Prostate gland (tissue), 2 donors: ENCODE data around the gene GRK1. TPM values are rescaled to one million over a fixed set of nuclear protein-coding genes. Genes with fewer than 3 reads are reported as not detected.

Experiments
- DNase-seq: peaks from one replicate; pipeline ENCODE4 v3.0.0-alpha.2; 2019; ENCODE audit warnings: low spot score
- H3K27ac ChIP-seq, 2 donors: fragments of 200-600 bp; sonication (generic); 2 replicates each; pipeline ENCODE4 v1.5.1; 2017 to 2019
- H3K27me3 ChIP-seq: fragments of 200-600 bp; sonication (generic); replicated peaks from 2 replicates; pipeline ENCODE4 v1.5.1; 2019; ENCODE audit not compliant: insufficient read depth
- H3K36me3 ChIP-seq, 2 donors: fragments of 200-600 bp; sonication (generic); 1 replicate in 1 of 2; 2 replicates in 1 of 2; pipeline versions ENCODE4 v1.5.1 to v1.8.1; 2017 to 2019
- H3K4me1 ChIP-seq: fragments of 200-600 bp; sonication (generic); replicated peaks from 2 replicates; pipeline ENCODE4 v1.5.1; 2019
- H3K4me3 ChIP-seq, 2 donors: fragments of 200-600 bp; sonication (generic); 2 replicates each; pipeline ENCODE4 v1.5.1; 2017 to 2019
- H3K9me3 ChIP-seq: fragments of 200-600 bp; sonication (generic); 2 replicates; pipeline ENCODE4 v1.5.1; 2017
- CTCF ChIP-seq, 4 experiments: fragments of 200-600 bp in 2 of 4; fragments of 450-650 bp in 2 of 4; sonication (generic) in 2 of 4; IDR thresholded peaks; 1 replicate in 3 of 4; 2 replicates in 1 of 4; pipeline ENCODE4 v1.5.1; 2016 to 2019; ENCODE audit warnings: antibody characterized with exemption in 4 of 4, mild to moderate bottlenecking in 2 of 4, moderate library complexity in 2 of 4
- POLR2A ChIP-seq: fragments of 450-650 bp; IDR thresholded peaks from one replicate; pipeline ENCODE4 v1.6.1; 2016; ENCODE audit warnings: antibody characterized with exemption, mild to moderate bottlenecking
- POLR2AphosphoS5 ChIP-seq: sonication (generic); formaldehyde crosslinking; IDR thresholded peaks from one replicate; pipeline ENCODE4 v1.6.1; 2017; ENCODE audit warnings: antibody characterized with exemption
- WGBS: methylation state at CpG from one replicate; pipeline ENCODE4 v1.1.5; 2018; 5-methylcytosine and 5-hydroxymethylcytosine counted together
- intact Hi-C: fragments of 100-400 bp; cut with DNase I; formaldehyde crosslinking; loops from one replicate; pipeline ENCODE4 v1.14.2; 2022
- total RNA-seq, 2 donors: library from RNA; depleted of rRNA; stranded (reverse); fragments of >200 nt; gene quantifications; one replicate each; pipeline ENCODE4 v1.1.0, GENCODE V29; 2016

GRK1 gene
- total RNA-seq, 2 donors from 2014 or later: 0.23 TPM; not detected in 1

- intact Hi-C loops: no loop called here
- H3K27me3 ChIP-seq: peaks cover 2% of the 10 kb centered on the region
- H3K4me1 ChIP-seq: no peaks in the 10 kb centered on the region
- WGBS: 81% methylated on average over 19 of the region's 19 CpGs
- no peak overlapping the region for H3K27ac ChIP-seq
- no peak for DNase-seq
- no peaks in the 10 kb centered on the region for H3K9me3 ChIP-seq
- H3K4me3 ChIP-seq: no peak overlapping the region
- H3K36me3 ChIP-seq: no peaks in the 10 kb centered on the region
- no peak for TF ChIP-seq CTCF (IDR thresholded peaks at IDR 0.05)
- TF ChIP-seq POLR2A: no peak
- TF ChIP-seq POLR2AphosphoS5: no peak
Observed at GRCh38 chr13:113785051-113786010, 118.3 kb downstream of the GRK1 start.

DNA sequence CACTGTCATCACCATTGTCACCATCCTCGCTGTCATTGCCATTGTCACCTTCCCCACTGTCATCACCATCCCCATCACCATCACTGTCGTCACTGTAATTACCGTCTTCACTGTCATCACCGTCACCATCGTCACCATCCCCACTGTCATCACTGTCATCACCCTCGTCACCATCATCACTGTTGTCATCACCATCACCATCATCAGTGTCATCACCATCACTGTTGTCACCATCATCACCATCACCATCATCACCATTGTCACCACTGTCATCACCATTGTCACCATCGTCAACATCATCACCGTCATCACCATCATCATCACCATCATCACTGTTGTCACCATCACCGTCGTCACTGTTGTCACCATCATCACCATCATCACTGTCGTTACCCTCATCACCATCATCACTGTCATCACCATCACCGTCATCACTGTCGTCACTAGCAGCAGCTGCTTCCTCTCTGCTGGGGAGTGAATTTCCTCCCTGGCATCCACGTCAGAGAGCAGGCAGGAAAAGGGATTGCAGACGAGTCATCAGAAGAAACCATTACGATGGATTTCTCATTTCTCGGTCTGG, 119.3 kb downstream of the GRK1 start:
- Histone ChIP-seq H3K27ac (no peak overlapping the region), H3K9me3 (no peaks in the 10 kb centered on the region), H3K27me3 (peaks cover 2% of the 10 kb centered on the region), H3K4me3 (no peak overlapping the region), H3K36me3 (no peaks in the 10 kb centered on the region), H3K4me1 (no peaks in the 10 kb centered on the region)
- 88% methylated on average over 17 of the region's 17 CpGs for WGBS
- DNase-seq: no peak
- TF ChIP-seq POLR2AphosphoS5: no peak
- TF ChIP-seq CTCF (IDR thresholded peaks at IDR 0.05): no peak
- TF ChIP-seq POLR2A: no peak
- intact Hi-C loops: no loop called here

Other genes starting within 250 kb of the GRK1 start
- 1 to 10 TPM; 3.7 to 3.9 TPM for gene ADPRHL1, start 213.7 kb upstream of the GRK1 start, total RNA-seq
- gene DCUN1D2, start 176.5 kb upstream of the GRK1 start, total RNA-seq: 10 to 100 TPM; 11.0 to 48.0 TPM
- 10 to 100 TPM; 50.1 to 62.4 TPM for gene TFDP1, start 82.5 kb upstream of the GRK1 start, total RNA-seq
- under 1 TPM in 1 of 2 donors, not detected in 1; 0.34 TPM for gene ATP4B, start 9.0 kb upstream of the GRK1 start, total RNA-seq
- 1 to 10 TPM in 1 of 2 donors, under 1 TPM in 1; 0.96 to 4.6 TPM for gene TMEM255B, start 92.0 kb downstream of the GRK1 start, total RNA-seq
- gene GAS6, start 196.9 kb downstream of the GRK1 start, total RNA-seq: 100 to 1,000 TPM; 116 to 432 TPM